GM23338 (cell line): ENCODE data around the gene LAMTOR5. TPM values are rescaled to one million over a fixed set of nuclear protein-coding genes. Genes with fewer than 3 reads are reported as not detected.

Experiments
- ATAC-seq: fragments of 200-7000 bp; cut with Tn5 transposase; 3 replicates; pipeline ENCODE4 v1.9.1; 2020
- DNase-seq: peaks from one replicate; pipeline ENCODE4 v3.0.0-alpha.2; 2015; ENCODE audit warnings: low spot score
- H2AFZ ChIP-seq: fragments of 200-600 bp; sonication (generic); 2 replicates; pipeline ENCODE4 v1.8.0; 2016; ENCODE audit warnings: antibody characterized with exemption, mild to moderate bottlenecking, moderate library complexity
- H3F3A ChIP-seq: fragments of 200-600 bp; sonication (generic); replicated peaks from 2 replicates; pipeline ENCODE4 v1.8.0; 2017; ENCODE audit warnings: antibody characterized with exemption, mixed run types, low read depth
- H3K27ac ChIP-seq: fragments of 200-600 bp; sonication (generic); 2 replicates; pipeline ENCODE4 v1.6.1; 2016; ENCODE audit warnings: low read depth
- H3K27me3 ChIP-seq: fragments of 200-600 bp; sonication (generic); 2 replicates; pipeline ENCODE4 v1.8.0; 2016; ENCODE audit warnings: mild to moderate bottlenecking, mixed run types, moderate library complexity; ENCODE audit not compliant: insufficient read depth
- H3K36me3 ChIP-seq: fragments of 200-600 bp; sonication (generic); 2 replicates; pipeline ENCODE4 v1.8.0; 2016; ENCODE audit warnings: mild to moderate bottlenecking; ENCODE audit not compliant: insufficient read depth
- H3K4me1 ChIP-seq: fragments of 200-600 bp; sonication (generic); 2 replicates; pipeline ENCODE4 v1.8.0; 2016; ENCODE audit warnings: mild to moderate bottlenecking, moderate library complexity; ENCODE audit not compliant: insufficient read depth
- H3K4me2 ChIP-seq: fragments of 200-600 bp; sonication (generic); 2 replicates; pipeline ENCODE4 v1.7.1; 2017; ENCODE audit warnings: mixed run types
- H3K4me3 ChIP-seq: fragments of 200-600 bp; sonication (generic); 2 replicates; pipeline ENCODE4 v1.6.1; 2016; ENCODE audit warnings: mixed run types
- H3K79me2 ChIP-seq: fragments of 200-600 bp; sonication (generic); replicated peaks from 2 replicates; pipeline ENCODE4 v1.8.0; 2017; ENCODE audit warnings: mild to moderate bottlenecking; ENCODE audit not compliant: insufficient read depth
- H3K9me2 ChIP-seq: fragments of 200-600 bp; sonication (generic); 2 replicates; pipeline ENCODE4 v1.8.0; 2017; ENCODE audit not compliant: insufficient read depth
- H4K20me1 ChIP-seq: fragments of 200-600 bp; sonication (generic); replicated peaks from 2 replicates; pipeline ENCODE4 v1.8.0; 2017; ENCODE audit warnings: mild to moderate bottlenecking; ENCODE audit not compliant: insufficient read depth
- H3K27ac Mint-ChIP-seq: 2 replicates; pipeline ENCODE4 v1.8.0; 2020; ENCODE audit warnings: inconsistent platforms, mild to moderate bottlenecking, moderate library complexity, mixed read lengths
- H3K27me3 Mint-ChIP-seq: 3 replicates; pipeline ENCODE4 v1.8.0; 2022; ENCODE audit warnings: low read depth, mild to moderate bottlenecking, moderate library complexity, mixed read lengths, inconsistent platforms; ENCODE audit not compliant: insufficient read depth, poor library complexity
- H3K36me3 Mint-ChIP-seq: 3 replicates; pipeline ENCODE4 v1.8.0; 2021; ENCODE audit warnings: low read depth, mild to moderate bottlenecking, inconsistent platforms, moderate library complexity, mixed read lengths
- H3K4me1 Mint-ChIP-seq: 3 replicates; pipeline ENCODE4 v1.8.0; 2020; ENCODE audit warnings: mild to moderate bottlenecking, inconsistent platforms, mixed read lengths
- H3K4me3 Mint-ChIP-seq: 3 replicates; pipeline ENCODE4 v1.8.0; 2021; ENCODE audit warnings: moderate library complexity, mild to moderate bottlenecking, inconsistent platforms, mixed read lengths
- H3K9me3 Mint-ChIP-seq: 3 replicates; pipeline ENCODE4 v1.8.0; 2020; ENCODE audit warnings: moderate library complexity, mild to moderate bottlenecking, inconsistent platforms, mixed read lengths
- CREB1 ChIP-seq: fragments of 250-450 bp; sonication (Bioruptor Pico); IDR thresholded peaks from 2 replicates; pipeline ENCODE4 v1.5.0; 2020; ENCODE audit warnings: low read depth, mild to moderate bottlenecking, moderate library complexity
- EZH2 ChIP-seq: fragments of 200-600 bp; sonication (generic); IDR thresholded peaks from one replicate; pipeline ENCODE4 v1.8.0; 2017; ENCODE audit warnings: antibody characterized with exemption, mild to moderate bottlenecking, low read depth; ENCODE audit not compliant: unreplicated experiment
- EZH2phosphoT487 ChIP-seq: fragments of 200-600 bp; sonication (generic); IDR thresholded peaks from one replicate; pipeline ENCODE4 v1.8.1; 2018; ENCODE audit warnings: antibody characterized with exemption; ENCODE audit not compliant: unreplicated experiment
- JUNB ChIP-seq: IDR thresholded peaks from one replicate; pipeline ENCODE4 v1.6.1; 2016; ENCODE audit warnings: antibody characterized with exemption; ENCODE audit not compliant: unreplicated experiment
- NANOG ChIP-seq: IDR thresholded peaks from 2 replicates; pipeline ENCODE4 v1.6.1; 2016; ENCODE audit warnings: antibody characterized with exemption, borderline replicate concordance
- POLR2AphosphoS5 ChIP-seq: IDR thresholded peaks from 2 replicates; pipeline ENCODE4 v1.6.1; 2016; ENCODE audit warnings: antibody characterized with exemption, low read depth
- STAT1 ChIP-seq: IDR thresholded peaks from one replicate; pipeline ENCODE4 v1.6.1; 2016; ENCODE audit warnings: antibody characterized with exemption; ENCODE audit not compliant: unreplicated experiment
- ZNF114 ChIP-seq: fragments of 250-450 bp; sonication (Bioruptor Pico); IDR thresholded peaks from 2 replicates; pipeline ENCODE4 v1.5.0; 2020; ENCODE audit warnings: mild to moderate bottlenecking, moderate library complexity
- ZNF331 ChIP-seq: fragments of 250-450 bp; sonication (Bioruptor Pico); IDR thresholded peaks from 2 replicates; pipeline ENCODE4 v1.5.0; 2020; ENCODE audit warnings: low read depth, mild to moderate bottlenecking, moderate library complexity
- polyA plus RNA-seq: library from polyadenylated mRNA; unstranded; fragments of >200 nt; fragmentation: Nextera tagmentation; extraction: Ambion mirVana; gene quantifications from 2 replicates; pipeline ENCODE4 v1.2.1, GENCODE V29; 2016
- total RNA-seq: library from RNA; depleted of rRNA; stranded (reverse); fragments of >200 nt; shearing (Covaris generic); gene quantifications from 2 replicates; pipeline ENCODE4 v1.2.3, GENCODE V29; 2014
- TF ChIP-seq, protein P1 (sequence below): IDR thresholded peaks from 2 replicates; pipeline ENCODE4 v1.6.1; 2016; ENCODE audit warnings: antibody characterized with exemption
- TF ChIP-seq, protein P2 (sequence below): fragments of 250-450 bp; sonication (Bioruptor Pico); IDR thresholded peaks from 2 replicates; pipeline ENCODE4 v1.5.0; 2020; ENCODE audit warnings: mild to moderate bottlenecking, moderate library complexity
- TF ChIP-seq, protein P3 (sequence below), 2 experiments: fragments of 200-600 bp in 1 of 2; sonication (generic) in 1 of 2; conservative IDR thresholded peaks; 2 replicates each; pipeline versions ENCODE4 v1.5.1 to v1.6.1; 2016 to 2017; ENCODE audit warnings: antibody characterized with exemption in 2 of 2, low read depth in 2 of 2, mild to moderate bottlenecking in 2 of 2, moderate library complexity in 1 of 2
- TF ChIP-seq, protein P4 (sequence below): IDR thresholded peaks from one replicate; pipeline ENCODE4 v1.6.1; 2018; ENCODE audit warnings: antibody characterized with exemption; ENCODE audit not compliant: unreplicated experiment

The LAMTOR5 gene
- total and polyA plus RNA-seq, 2 experiments from 2014 or later = 41.0 to 246 TPM

DNA sequence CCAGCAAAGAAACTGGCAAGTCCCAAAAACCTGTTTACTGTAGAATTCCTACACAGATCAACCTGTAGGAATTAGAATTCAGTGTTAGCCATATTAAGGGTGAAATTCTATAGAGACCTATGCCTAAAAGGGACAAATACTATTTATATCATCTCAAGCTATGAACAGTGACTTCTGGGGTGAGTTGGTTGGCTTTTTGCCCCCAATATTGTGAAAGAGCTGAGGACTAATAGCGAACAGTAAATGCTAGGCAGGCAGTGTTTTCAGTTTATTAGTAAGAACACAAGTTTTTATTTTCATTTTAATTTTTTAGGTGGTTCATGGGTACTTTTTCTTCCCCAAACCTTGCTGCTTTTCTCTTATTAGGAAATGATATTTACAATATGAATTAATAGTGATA, 32.0 kb downstream of the LAMTOR5 start:
- H3K4me1 ChIP-seq = no peaks in the 10 kb centered on the region
- peaks cover 26% of the 10 kb centered on the region for H3K36me3 ChIP-seq
- no peak for ATAC-seq
- H3K9me2 ChIP-seq = no peaks in the 10 kb centered on the region
- no peaks in the 10 kb centered on the region for H3K27me3 ChIP-seq
- Mint-ChIP-seq H3K36me3 (peaks cover 51% of the 10 kb centered on the region), H3K4me1 (no peaks in the 10 kb centered on the region), H3K27ac (no peak overlapping the region), H3K4me3 (no peak overlapping the region), H3K9me3 (no peaks in the 10 kb centered on the region), H3K27me3 (peaks cover 2% of the 10 kb centered on the region)
- H3K79me2 ChIP-seq = peaks cover 9% of the 10 kb centered on the region; the same call in 1 of the 2 replicates
- H4K20me1 ChIP-seq = peaks cover 18% of the 10 kb centered on the region
- TF ChIP-seq JUNB = no peak
- no peak for TF ChIP-seq ZNF331 (CRISPR knock-in tag)
- TF ChIP-seq NANOG = no peak
- TF ChIP-seq STAT1 = no peak
- no peak for TF ChIP-seq EZH2phosphoT487
- no peak for TF ChIP-seq POLR2AphosphoS5
- TF ChIP-seq, protein P1, sequence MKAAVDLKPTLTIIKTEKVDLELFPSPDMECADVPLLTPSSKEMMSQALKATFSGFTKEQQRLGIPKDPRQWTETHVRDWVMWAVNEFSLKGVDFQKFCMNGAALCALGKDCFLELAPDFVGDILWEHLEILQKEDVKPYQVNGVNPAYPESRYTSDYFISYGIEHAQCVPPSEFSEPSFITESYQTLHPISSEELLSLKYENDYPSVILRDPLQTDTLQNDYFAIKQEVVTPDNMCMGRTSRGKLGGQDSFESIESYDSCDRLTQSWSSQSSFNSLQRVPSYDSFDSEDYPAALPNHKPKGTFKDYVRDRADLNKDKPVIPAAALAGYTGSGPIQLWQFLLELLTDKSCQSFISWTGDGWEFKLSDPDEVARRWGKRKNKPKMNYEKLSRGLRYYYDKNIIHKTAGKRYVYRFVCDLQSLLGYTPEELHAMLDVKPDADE = no peak
- TF ChIP-seq, protein P2, sequence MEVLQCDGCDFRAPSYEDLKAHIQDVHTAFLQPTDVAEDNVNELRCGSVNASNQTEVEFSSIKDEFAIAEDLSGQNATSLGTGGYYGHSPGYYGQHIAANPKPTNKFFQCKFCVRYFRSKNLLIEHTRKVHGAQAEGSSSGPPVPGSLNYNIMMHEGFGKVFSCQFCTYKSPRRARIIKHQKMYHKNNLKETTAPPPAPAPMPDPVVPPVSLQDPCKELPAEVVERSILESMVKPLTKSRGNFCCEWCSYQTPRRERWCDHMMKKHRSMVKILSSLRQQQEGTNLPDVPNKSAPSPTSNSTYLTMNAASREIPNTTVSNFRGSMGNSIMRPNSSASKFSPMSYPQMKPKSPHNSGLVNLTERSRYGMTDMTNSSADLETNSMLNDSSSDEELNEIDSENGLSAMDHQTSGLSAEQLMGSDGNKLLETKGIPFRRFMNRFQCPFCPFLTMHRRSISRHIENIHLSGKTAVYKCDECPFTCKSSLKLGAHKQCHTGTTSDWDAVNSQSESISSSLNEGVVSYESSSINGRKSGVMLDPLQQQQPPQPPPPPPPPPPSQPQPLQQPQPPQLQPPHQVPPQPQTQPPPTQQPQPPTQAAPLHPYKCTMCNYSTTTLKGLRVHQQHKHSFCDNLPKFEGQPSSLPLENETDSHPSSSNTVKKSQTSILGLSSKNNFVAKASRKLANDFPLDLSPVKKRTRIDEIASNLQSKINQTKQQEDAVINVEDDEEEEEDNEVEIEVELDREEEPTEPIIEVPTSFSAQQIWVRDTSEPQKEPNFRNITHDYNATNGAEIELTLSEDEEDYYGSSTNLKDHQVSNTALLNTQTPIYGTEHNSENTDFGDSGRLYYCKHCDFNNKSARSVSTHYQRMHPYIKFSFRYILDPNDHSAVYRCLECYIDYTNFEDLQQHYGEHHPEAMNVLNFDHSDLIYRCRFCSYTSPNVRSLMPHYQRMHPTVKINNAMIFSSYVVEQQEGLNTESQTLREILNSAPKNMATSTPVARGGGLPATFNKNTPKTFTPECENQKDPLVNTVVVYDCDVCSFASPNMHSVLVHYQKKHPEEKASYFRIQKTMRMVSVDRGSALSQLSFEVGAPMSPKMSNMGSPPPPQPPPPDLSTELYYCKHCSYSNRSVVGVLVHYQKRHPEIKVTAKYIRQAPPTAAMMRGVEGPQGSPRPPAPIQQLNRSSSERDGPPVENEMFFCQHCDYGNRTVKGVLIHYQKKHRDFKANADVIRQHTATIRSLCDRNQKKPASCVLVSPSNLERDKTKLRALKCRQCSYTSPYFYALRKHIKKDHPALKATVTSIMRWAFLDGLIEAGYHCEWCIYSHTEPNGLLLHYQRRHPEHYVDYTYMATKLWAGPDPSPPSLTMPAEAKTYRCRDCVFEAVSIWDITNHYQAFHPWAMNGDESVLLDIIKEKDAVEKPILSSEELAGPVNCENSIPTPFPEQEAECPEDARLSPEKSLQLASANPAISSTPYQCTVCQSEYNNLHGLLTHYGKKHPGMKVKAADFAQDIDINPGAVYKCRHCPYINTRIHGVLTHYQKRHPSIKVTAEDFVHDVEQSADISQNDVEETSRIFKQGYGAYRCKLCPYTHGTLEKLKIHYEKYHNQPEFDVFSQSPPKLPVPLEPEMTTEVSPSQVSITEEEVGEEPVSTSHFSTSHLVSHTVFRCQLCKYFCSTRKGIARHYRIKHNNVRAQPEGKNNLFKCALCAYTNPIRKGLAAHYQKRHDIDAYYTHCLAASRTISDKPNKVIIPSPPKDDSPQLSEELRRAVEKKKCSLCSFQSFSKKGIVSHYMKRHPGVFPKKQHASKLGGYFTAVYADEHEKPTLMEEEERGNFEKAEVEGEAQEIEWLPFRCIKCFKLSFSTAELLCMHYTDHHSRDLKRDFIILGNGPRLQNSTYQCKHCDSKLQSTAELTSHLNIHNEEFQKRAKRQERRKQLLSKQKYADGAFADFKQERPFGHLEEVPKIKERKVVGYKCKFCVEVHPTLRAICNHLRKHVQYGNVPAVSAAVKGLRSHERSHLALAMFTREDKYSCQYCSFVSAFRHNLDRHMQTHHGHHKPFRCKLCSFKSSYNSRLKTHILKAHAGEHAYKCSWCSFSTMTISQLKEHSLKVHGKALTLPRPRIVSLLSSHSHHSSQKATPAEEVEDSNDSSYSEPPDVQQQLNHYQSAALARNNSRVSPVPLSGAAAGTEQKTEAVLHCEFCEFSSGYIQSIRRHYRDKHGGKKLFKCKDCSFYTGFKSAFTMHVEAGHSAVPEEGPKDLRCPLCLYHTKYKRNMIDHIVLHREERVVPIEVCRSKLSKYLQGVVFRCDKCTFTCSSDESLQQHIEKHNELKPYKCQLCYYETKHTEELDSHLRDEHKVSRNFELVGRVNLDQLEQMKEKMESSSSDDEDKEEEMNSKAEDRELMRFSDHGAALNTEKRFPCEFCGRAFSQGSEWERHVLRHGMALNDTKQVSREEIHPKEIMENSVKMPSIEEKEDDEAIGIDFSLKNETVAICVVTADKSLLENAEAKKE (CRISPR knock-in tag) = no peak
- no peak for TF ChIP-seq CREB1
- TF ChIP-seq, protein P3, sequence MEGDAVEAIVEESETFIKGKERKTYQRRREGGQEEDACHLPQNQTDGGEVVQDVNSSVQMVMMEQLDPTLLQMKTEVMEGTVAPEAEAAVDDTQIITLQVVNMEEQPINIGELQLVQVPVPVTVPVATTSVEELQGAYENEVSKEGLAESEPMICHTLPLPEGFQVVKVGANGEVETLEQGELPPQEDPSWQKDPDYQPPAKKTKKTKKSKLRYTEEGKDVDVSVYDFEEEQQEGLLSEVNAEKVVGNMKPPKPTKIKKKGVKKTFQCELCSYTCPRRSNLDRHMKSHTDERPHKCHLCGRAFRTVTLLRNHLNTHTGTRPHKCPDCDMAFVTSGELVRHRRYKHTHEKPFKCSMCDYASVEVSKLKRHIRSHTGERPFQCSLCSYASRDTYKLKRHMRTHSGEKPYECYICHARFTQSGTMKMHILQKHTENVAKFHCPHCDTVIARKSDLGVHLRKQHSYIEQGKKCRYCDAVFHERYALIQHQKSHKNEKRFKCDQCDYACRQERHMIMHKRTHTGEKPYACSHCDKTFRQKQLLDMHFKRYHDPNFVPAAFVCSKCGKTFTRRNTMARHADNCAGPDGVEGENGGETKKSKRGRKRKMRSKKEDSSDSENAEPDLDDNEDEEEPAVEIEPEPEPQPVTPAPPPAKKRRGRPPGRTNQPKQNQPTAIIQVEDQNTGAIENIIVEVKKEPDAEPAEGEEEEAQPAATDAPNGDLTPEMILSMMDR (conservative IDR thresholded peaks at IDR 0.05; ENCODE audit: low read depth in 2 of 2) = no peak
- no peak for TF ChIP-seq EZH2
- TF ChIP-seq, protein P4, sequence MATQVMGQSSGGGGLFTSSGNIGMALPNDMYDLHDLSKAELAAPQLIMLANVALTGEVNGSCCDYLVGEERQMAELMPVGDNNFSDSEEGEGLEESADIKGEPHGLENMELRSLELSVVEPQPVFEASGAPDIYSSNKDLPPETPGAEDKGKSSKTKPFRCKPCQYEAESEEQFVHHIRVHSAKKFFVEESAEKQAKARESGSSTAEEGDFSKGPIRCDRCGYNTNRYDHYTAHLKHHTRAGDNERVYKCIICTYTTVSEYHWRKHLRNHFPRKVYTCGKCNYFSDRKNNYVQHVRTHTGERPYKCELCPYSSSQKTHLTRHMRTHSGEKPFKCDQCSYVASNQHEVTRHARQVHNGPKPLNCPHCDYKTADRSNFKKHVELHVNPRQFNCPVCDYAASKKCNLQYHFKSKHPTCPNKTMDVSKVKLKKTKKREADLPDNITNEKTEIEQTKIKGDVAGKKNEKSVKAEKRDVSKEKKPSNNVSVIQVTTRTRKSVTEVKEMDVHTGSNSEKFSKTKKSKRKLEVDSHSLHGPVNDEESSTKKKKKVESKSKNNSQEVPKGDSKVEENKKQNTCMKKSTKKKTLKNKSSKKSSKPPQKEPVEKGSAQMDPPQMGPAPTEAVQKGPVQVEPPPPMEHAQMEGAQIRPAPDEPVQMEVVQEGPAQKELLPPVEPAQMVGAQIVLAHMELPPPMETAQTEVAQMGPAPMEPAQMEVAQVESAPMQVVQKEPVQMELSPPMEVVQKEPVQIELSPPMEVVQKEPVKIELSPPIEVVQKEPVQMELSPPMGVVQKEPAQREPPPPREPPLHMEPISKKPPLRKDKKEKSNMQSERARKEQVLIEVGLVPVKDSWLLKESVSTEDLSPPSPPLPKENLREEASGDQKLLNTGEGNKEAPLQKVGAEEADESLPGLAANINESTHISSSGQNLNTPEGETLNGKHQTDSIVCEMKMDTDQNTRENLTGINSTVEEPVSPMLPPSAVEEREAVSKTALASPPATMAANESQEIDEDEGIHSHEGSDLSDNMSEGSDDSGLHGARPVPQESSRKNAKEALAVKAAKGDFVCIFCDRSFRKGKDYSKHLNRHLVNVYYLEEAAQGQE = no peak
- TF ChIP-seq ZNF114 (CRISPR knock-in tag) = no peak
- no peaks in the 10 kb centered on the region; the same call in 1 of the 2 replicates for H3F3A ChIP-seq
- H3K4me2 ChIP-seq = no peak overlapping the region
- no peak overlapping the region for H3K27ac ChIP-seq
- DNase-seq = no peak
- H2AFZ ChIP-seq = no peak overlapping the region
- H3K4me3 ChIP-seq = no peak overlapping the region
